IMR-90 (cell line): Measurements from ENCODE around the gene ANKRD9. TPM values are rescaled to one million over a fixed set of nuclear protein-coding genes. Genes with fewer than 3 reads are reported as not detected.
A peak's percentile ranks its signal among the peaks of the same experiment; 100 is the strongest.

Source experiments
- ATAC-seq: fragments of 200-7000 bp; cut with Tn5 transposase; 2 replicates; pipeline ENCODE4 v1.9.1; 2020; ENCODE audit warnings: low read depth, mild to moderate bottlenecking, moderate library complexity
- BruUV-seq: library from RNA; stranded (reverse); fragments of 400-500 nt; replicated peaks from 2 replicates; lab custom pipeline; 2021; lab: Mats Ljungman, UMichigan
- CTCF ChIA-PET: fragments of 300-600 bp; formaldehyde crosslinking; extraction: SDS; loops from one replicate; lab custom pipeline; 2021; ENCODE audit warnings: antibody characterized with exemption; lab: Yijun Ruan, JAX
- POLR2A ChIA-PET: fragments of 300-600 bp; sonication (Branson Sonifier 250); formaldehyde crosslinking; loops from one replicate; lab custom pipeline; 2022; ENCODE audit warnings: antibody characterized with exemption; ENCODE audit not compliant: unreplicated experiment; lab: Charles Lee
- DNase-seq: peaks from one replicate; pipeline ENCODE4 v3.0.0; 2013
- H2AFZ ChIP-seq: replicated peaks from 2 replicates; pipeline ENCODE3; 2013; ENCODE audit warnings: low read length, mild to moderate bottlenecking; ENCODE audit not compliant: poor library complexity
- H2AK5ac ChIP-seq: 2 replicates; pipeline ENCODE4 v1.6.1; 2013; ENCODE audit warnings: low read depth, low read length, inconsistent platforms
- H2AK9ac ChIP-seq: replicated peaks from 2 replicates; pipeline ENCODE3; 2013; ENCODE audit warnings: mild to moderate bottlenecking, low read depth, low read length, moderate library complexity; ENCODE audit not compliant: poor library complexity
- H2BK120ac ChIP-seq: 2 replicates; pipeline ENCODE4 v1.6.1; 2013; ENCODE audit warnings: low read depth, low read length, inconsistent platforms
- H2BK15ac ChIP-seq: 3 replicates; pipeline ENCODE4 v1.6.1; 2013; ENCODE audit warnings: low read depth, low read length, inconsistent platforms
- H2BK20ac ChIP-seq: 2 replicates; pipeline ENCODE4 v1.6.1; 2013; ENCODE audit warnings: low read depth, mild to moderate bottlenecking, inconsistent platforms, low read length, moderate library complexity
- H2BK5ac ChIP-seq: 2 replicates; pipeline ENCODE4 v1.6.1; 2013; ENCODE audit warnings: mild to moderate bottlenecking, low read depth, low read length, inconsistent platforms; ENCODE audit not compliant: poor library complexity, severe bottlenecking
- H3K14ac ChIP-seq: replicated peaks from 2 replicates; pipeline ENCODE4 v1.6.1; 2013; ENCODE audit warnings: low read depth, low read length, inconsistent platforms
- H3K18ac ChIP-seq: 2 replicates; pipeline ENCODE4 v1.6.1; 2013; ENCODE audit warnings: low read depth, low read length, control low read depth
- H3K23ac ChIP-seq: 2 replicates; pipeline ENCODE4 v1.6.1; 2013; ENCODE audit warnings: low read depth, low read length, inconsistent platforms
- H3K27ac ChIP-seq: 2 replicates; pipeline ENCODE4 v1.5.1; 2013; ENCODE audit warnings: mild to moderate bottlenecking, control low read depth, low read length; ENCODE audit not compliant: insufficient read depth
- H3K27me3 ChIP-seq: 2 replicates; pipeline ENCODE4 v1.6.1; 2013; ENCODE audit warnings: low read length; ENCODE audit not compliant: control insufficient read depth, insufficient read depth
- H3K36me3 ChIP-seq: 2 replicates; pipeline ENCODE4 v1.6.1; 2013; ENCODE audit warnings: low read length, mixed read lengths; ENCODE audit not compliant: control insufficient read depth, insufficient read depth
- H3K4ac ChIP-seq: 2 replicates; pipeline ENCODE4 v1.6.1; 2013; ENCODE audit warnings: low read depth, low read length, inconsistent platforms
- H3K4me1 ChIP-seq: 2 replicates; pipeline ENCODE4 v1.6.1; 2013; ENCODE audit warnings: low read length, mixed read lengths; ENCODE audit not compliant: control insufficient read depth, insufficient read depth
- H3K4me2 ChIP-seq: 2 replicates; pipeline ENCODE4 v1.6.1; 2013; ENCODE audit warnings: low read depth, mild to moderate bottlenecking, control low read depth, low read length, moderate library complexity
- H3K4me3 ChIP-seq: 2 replicates; pipeline ENCODE4 v1.5.1; 2013; ENCODE audit warnings: low read depth, mild to moderate bottlenecking, control low read depth, low read length, moderate library complexity; ENCODE audit not compliant: insufficient read depth
- H3K56ac ChIP-seq: 2 replicates; pipeline ENCODE4 v1.6.1; 2013; ENCODE audit warnings: low read length, inconsistent platforms; ENCODE audit not compliant: insufficient read depth; ENCODE audit errors: extremely low read depth
- H3K79me1 ChIP-seq, 2 experiments: 2 replicates each; pipeline ENCODE4 v1.6.1; 2013; ENCODE audit warnings: low read length in 2 of 2, inconsistent platforms in 1 of 2, low read depth in 1 of 2
- H3K9ac ChIP-seq: 2 replicates; pipeline ENCODE4 v1.6.1; 2013; ENCODE audit warnings: low read depth, low read length, control low read depth
- H3K9me1 ChIP-seq: 2 replicates; pipeline ENCODE4 v1.6.1; 2013; ENCODE audit warnings: low read length, inconsistent platforms; ENCODE audit not compliant: insufficient read depth
- H3K9me3 ChIP-seq: 2 replicates; pipeline ENCODE4 v1.6.1; 2013; ENCODE audit warnings: low read length; ENCODE audit not compliant: control insufficient read depth, insufficient read depth
- H4K20me1 ChIP-seq: 2 replicates; pipeline ENCODE4 v1.6.1; 2013; ENCODE audit warnings: low read length, inconsistent platforms; ENCODE audit not compliant: insufficient read depth
- H4K5ac ChIP-seq: 2 replicates; pipeline ENCODE4 v1.6.1; 2013; ENCODE audit warnings: mild to moderate bottlenecking, low read depth, low read length, control low read depth
- H4K8ac ChIP-seq, 2 experiments: 2 replicates each; pipeline ENCODE4 v1.6.1; 2013; ENCODE audit warnings: low read depth in 2 of 2, low read length in 2 of 2, control low read depth in 1 of 2, inconsistent platforms in 1 of 2
- H4K91ac ChIP-seq: 2 replicates; pipeline ENCODE4 v1.6.1; 2013; ENCODE audit warnings: low read depth, low read length, inconsistent platforms; ENCODE audit not compliant: insufficient read depth
- BHLHE40 ChIP-seq: fragments of 150-350 bp; IDR thresholded peaks from 2 replicates; pipeline ENCODE4 v1.6.1; 2016; ENCODE audit warnings: mild to moderate bottlenecking, low read depth, low read length
- CEBPB ChIP-seq: IDR thresholded peaks from 2 replicates; pipeline ENCODE4 v1.6.1; 2012; ENCODE audit warnings: low read depth, low read length, improper control_type of control experiment
- CHD1 ChIP-seq: IDR thresholded peaks from 2 replicates; pipeline ENCODE4 v1.6.1; 2012; ENCODE audit warnings: low read depth, low read length, improper control_type of control experiment
- FOS ChIP-seq: fragments of 150-350 bp; IDR thresholded peaks from 2 replicates; pipeline ENCODE4 v1.6.1; 2016; ENCODE audit warnings: low read depth, low read length
- MAFK ChIP-seq: IDR thresholded peaks from 2 replicates; pipeline ENCODE4 v1.6.1; 2012; ENCODE audit warnings: low read depth, low read length, improper control_type of control experiment
- MAZ ChIP-seq: IDR thresholded peaks from 2 replicates; pipeline ENCODE4 v1.6.1; 2012; ENCODE audit warnings: low read depth, mild to moderate bottlenecking, low read length, improper control_type of control experiment, moderate library complexity, borderline replicate concordance
- MXI1 ChIP-seq: IDR thresholded peaks from 2 replicates; pipeline ENCODE4 v1.6.1; 2012; ENCODE audit warnings: low read depth, mild to moderate bottlenecking, low read length, moderate library complexity, borderline replicate concordance
- NFE2L2 ChIP-seq: fragments of 150-350 bp; IDR thresholded peaks from 2 replicates; pipeline ENCODE4 v1.6.1; 2016; ENCODE audit warnings: low read depth, mild to moderate bottlenecking, low read length
- POLR2A ChIP-seq: IDR thresholded peaks from 2 replicates; pipeline ENCODE4 v1.6.1; 2012; ENCODE audit warnings: mild to moderate bottlenecking, low read depth, low read length
- RAD21 ChIP-seq: IDR thresholded peaks from 2 replicates; pipeline ENCODE4 v1.6.1; 2012; ENCODE audit warnings: low read length, improper control_type of control experiment
- RCOR1 ChIP-seq: IDR thresholded peaks from 2 replicates; pipeline ENCODE4 v1.6.1; 2012; ENCODE audit warnings: mild to moderate bottlenecking, low read length, improper control_type of control experiment; ENCODE audit not compliant: insufficient replicate concordance
- RFX5 ChIP-seq: IDR thresholded peaks from 2 replicates; pipeline ENCODE4 v1.8.0; 2012; ENCODE audit warnings: low read depth, mild to moderate bottlenecking, low read length, moderate library complexity
- SMC3 ChIP-seq: fragments of 150-350 bp; IDR thresholded peaks from 2 replicates; pipeline ENCODE4 v1.6.1; 2016; ENCODE audit warnings: low read depth, mild to moderate bottlenecking, antibody characterized with exemption, low read length, moderate library complexity
- WGBS, 2 experiments: methylation state at CpG; one replicate each; pipeline versions ENCODE4 v1.1.5 to v1.1.7; 2013; ENCODE audit warnings: missing lambda C conversion rate in 2 of 2; ENCODE audit not compliant: insufficient read length in 1 of 2; ENCODE audit errors: extremely low coverage in 2 of 2; 5-methylcytosine and 5-hydroxymethylcytosine counted together
- dilution Hi-C: fragments of 300-500 bp; cut with HindIII; formaldehyde crosslinking; loops from one replicate; pipeline ENCODE4 v1.14.3; 2018; ENCODE audit warnings: low sequenced_read_pairs; ENCODE audit not compliant: unreplicated experiment
- in situ Hi-C: fragments of 300-500 bp; cut with MboI; formaldehyde crosslinking; loops from 3 replicates; pipeline ENCODE4 v1.14.3; 2019; ENCODE audit warnings: low sequenced_read_pairs, inconsistent platforms, mixed read lengths
- intact Hi-C: fragments of 100-400 bp; cut with micrococcal nuclease; formaldehyde crosslinking; loops from 2 replicates; pipeline ENCODE4 v1.10.0; 2022
- polyA plus RNA-seq, 3 experiments: library from polyadenylated mRNA; depleted of rRNA; stranded (reverse); fragments of >200 nt; gene quantifications; 2 replicates each; pipeline ENCODE4 v1.2.3, GENCODE V29; 2012; ENCODE audit warnings: low replicate concordance in 1 of 3
- total RNA-seq: library from RNA; depleted of rRNA; stranded (reverse); fragments of >200 nt; gene quantifications from 2 replicates; pipeline ENCODE4 v1.2.3, GENCODE V29; 2012
- TF ChIP-seq, protein P1 (sequence below): fragments of 150-350 bp; IDR thresholded peaks from 2 replicates; pipeline ENCODE4 v1.6.1; 2016; ENCODE audit warnings: low read depth, mild to moderate bottlenecking, low read length, moderate library complexity, borderline replicate concordance
- TF ChIP-seq, protein P2 (sequence below): fragments of 150-350 bp; IDR thresholded peaks from 2 replicates; pipeline ENCODE4 v1.6.1; 2017; ENCODE audit warnings: mild to moderate bottlenecking, antibody characterized with exemption, low read length, low read depth
- TF ChIP-seq, protein P3 (sequence below): conservative IDR thresholded peaks from 2 replicates; pipeline ENCODE4 v1.5.1; 2012; ENCODE audit warnings: mild to moderate bottlenecking, low read depth, low read length, improper control_type of control experiment

ANKRD9 gene
- total and polyA plus RNA-seq, 2 of the 4 experiments (the other 2 are of a cell fraction): 3.9 to 15.7 TPM

DNA sequence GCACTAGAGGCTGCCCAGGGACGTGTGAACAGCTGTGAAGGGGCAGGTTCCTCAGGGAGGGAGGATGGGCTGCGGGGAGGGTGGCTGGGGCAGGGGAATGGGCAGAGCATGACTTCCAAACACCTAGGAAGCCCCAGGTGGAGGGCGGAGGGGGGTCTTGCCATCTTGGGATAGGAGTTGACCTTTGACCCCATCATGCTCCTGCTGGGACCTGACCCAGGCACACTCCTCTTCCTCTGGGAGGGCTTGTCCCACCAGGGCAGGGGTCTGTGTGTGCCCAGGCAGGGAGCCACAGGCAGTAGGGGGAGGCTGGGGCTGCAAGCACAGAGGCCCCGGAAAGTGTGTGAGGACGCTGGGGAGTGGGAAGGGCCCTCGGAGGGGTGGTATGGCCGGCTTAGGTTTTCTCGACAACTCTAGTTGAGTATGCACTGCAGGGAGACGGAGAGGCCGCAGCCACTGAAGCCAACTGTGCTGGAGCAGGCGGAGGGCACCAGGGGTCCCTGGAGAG is 3.3 kb upstream of the ANKRD9 start:
- no peak overlapping the region for H3K4me3 ChIP-seq
- dilution Hi-C loops (no loop called here), in situ Hi-C loops (no loop called here), intact Hi-C loops (no loop called here)
- H2AK5ac ChIP-seq: no peak overlapping the region
- H2AK9ac ChIP-seq: peak overlapping the region; percentile 28
- no peak for ATAC-seq
- TF ChIP-seq NFE2L2: no peak
- no peak for TF ChIP-seq RCOR1
- TF ChIP-seq, protein P1, sequence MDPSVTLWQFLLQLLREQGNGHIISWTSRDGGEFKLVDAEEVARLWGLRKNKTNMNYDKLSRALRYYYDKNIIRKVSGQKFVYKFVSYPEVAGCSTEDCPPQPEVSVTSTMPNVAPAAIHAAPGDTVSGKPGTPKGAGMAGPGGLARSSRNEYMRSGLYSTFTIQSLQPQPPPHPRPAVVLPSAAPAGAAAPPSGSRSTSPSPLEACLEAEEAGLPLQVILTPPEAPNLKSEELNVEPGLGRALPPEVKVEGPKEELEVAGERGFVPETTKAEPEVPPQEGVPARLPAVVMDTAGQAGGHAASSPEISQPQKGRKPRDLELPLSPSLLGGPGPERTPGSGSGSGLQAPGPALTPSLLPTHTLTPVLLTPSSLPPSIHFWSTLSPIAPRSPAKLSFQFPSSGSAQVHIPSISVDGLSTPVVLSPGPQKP: no peak
- TF ChIP-seq, protein P2, sequence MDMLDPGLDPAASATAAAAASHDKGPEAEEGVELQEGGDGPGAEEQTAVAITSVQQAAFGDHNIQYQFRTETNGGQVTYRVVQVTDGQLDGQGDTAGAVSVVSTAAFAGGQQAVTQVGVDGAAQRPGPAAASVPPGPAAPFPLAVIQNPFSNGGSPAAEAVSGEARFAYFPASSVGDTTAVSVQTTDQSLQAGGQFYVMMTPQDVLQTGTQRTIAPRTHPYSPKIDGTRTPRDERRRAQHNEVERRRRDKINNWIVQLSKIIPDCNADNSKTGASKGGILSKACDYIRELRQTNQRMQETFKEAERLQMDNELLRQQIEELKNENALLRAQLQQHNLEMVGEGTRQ: no peak
- TF ChIP-seq FOS: no peak
- TF ChIP-seq SMC3: no peak
- no peak for TF ChIP-seq CHD1
- TF ChIP-seq, protein P3, sequence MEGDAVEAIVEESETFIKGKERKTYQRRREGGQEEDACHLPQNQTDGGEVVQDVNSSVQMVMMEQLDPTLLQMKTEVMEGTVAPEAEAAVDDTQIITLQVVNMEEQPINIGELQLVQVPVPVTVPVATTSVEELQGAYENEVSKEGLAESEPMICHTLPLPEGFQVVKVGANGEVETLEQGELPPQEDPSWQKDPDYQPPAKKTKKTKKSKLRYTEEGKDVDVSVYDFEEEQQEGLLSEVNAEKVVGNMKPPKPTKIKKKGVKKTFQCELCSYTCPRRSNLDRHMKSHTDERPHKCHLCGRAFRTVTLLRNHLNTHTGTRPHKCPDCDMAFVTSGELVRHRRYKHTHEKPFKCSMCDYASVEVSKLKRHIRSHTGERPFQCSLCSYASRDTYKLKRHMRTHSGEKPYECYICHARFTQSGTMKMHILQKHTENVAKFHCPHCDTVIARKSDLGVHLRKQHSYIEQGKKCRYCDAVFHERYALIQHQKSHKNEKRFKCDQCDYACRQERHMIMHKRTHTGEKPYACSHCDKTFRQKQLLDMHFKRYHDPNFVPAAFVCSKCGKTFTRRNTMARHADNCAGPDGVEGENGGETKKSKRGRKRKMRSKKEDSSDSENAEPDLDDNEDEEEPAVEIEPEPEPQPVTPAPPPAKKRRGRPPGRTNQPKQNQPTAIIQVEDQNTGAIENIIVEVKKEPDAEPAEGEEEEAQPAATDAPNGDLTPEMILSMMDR: no peak
- TF ChIP-seq RAD21: no peak
- no peak for TF ChIP-seq RFX5
- TF ChIP-seq MAZ: no peak
- no peak for TF ChIP-seq CEBPB
- no peak for TF ChIP-seq MAFK
- no peak for TF ChIP-seq BHLHE40
- TF ChIP-seq POLR2A: no peak
- TF ChIP-seq MXI1: no peak
- no peak overlapping the region for H4K91ac ChIP-seq
- H3K23ac ChIP-seq: no peak overlapping the region
- H2BK5ac ChIP-seq: no peak overlapping the region
- WGBS, 2 experiments: 76% methylated on average over 9 of the region's 11 CpGs; no CpG with 5 or more reads in 1 of the 2 experiments
- H3K27me3 ChIP-seq: no peaks in the 10 kb centered on the region
- H3K9ac ChIP-seq: no peak overlapping the region
- no peak overlapping the region for H3K14ac ChIP-seq
- no TSS peak for BruUV-seq
- H3K79me1 ChIP-seq: peaks cover 11 to 12% of the 10 kb centered on the region in 2 experiments; a peak in 3 of 4 replicates
- no peaks in the 10 kb centered on the region for H3K36me3 ChIP-seq
- no peak overlapping the region for H4K8ac ChIP-seq
- H3K4me2 ChIP-seq: no peak overlapping the region
- DNase-seq: no peak
- no peak overlapping the region for H2BK120ac ChIP-seq
- H2BK15ac ChIP-seq: no peak overlapping the region
- no peak overlapping the region for H3K27ac ChIP-seq
- H3K4me1 ChIP-seq: peaks cover 10% of the 10 kb centered on the region
- H2AFZ ChIP-seq: no peak overlapping the region
- H2BK20ac ChIP-seq: no peak overlapping the region
- H4K5ac ChIP-seq: no peak overlapping the region
- H3K4ac ChIP-seq: no peak overlapping the region
- no peak overlapping the region for H3K56ac ChIP-seq
- H4K20me1 ChIP-seq: no peaks in the 10 kb centered on the region
- ChIA-PET CTCF (no interaction called here), POLR2A (no interaction called here)
- H3K18ac ChIP-seq: no peak overlapping the region
- H3K9me1 ChIP-seq: peaks cover 6% of the 10 kb centered on the region; the same call in 1 of the 2 replicates
- H3K9me3 ChIP-seq: no peaks in the 10 kb centered on the region
